Kidney (tissue), 14 donors: Measurements from ENCODE around the gene ATF3. TPM values are rescaled to one million over a fixed set of nuclear protein-coding genes. Genes with fewer than 3 reads are reported as not detected.

ENCODE experiments used
- DNase-seq, 5 donors: peaks; one replicate each; pipeline ENCODE4 v3.0.0-alpha.2; 2013 to 2020
- FAIRE-seq: peaks from 2 replicates; lab custom pipeline; 2012; peaks lifted over from hg19 to GRCh38; lab: Jason Lieb, UNC
- H3K27ac ChIP-seq, 2 donors: one replicate each; pipeline ENCODE4 v1.7.0; 2013; ENCODE audit warnings: low read depth in 2 of 2, low read length in 2 of 2, inconsistent platforms in 1 of 2
- H3K27me3 ChIP-seq: one replicate; pipeline ENCODE4 v1.7.1; 2013; ENCODE audit warnings: low read length, inconsistent platforms; ENCODE audit not compliant: control insufficient read depth, insufficient read depth
- H3K36me3 ChIP-seq, 3 donors: one replicate each; pipeline versions ENCODE4 v1.7.0 to v1.7.1; 2013; ENCODE audit warnings: low read length in 3 of 3, control low read depth in 1 of 3, inconsistent platforms in 1 of 3; ENCODE audit not compliant: insufficient read depth in 3 of 3, control insufficient read depth in 2 of 3
- H3K4me1 ChIP-seq, 3 donors: one replicate each; pipeline versions ENCODE4 v1.7.0 to v1.7.1; 2013; ENCODE audit warnings: low read length in 3 of 3, inconsistent platforms in 1 of 3, low read depth in 1 of 3; ENCODE audit not compliant: control insufficient read depth in 2 of 3, insufficient read depth in 2 of 3
- H3K4me3 ChIP-seq, 3 donors: one replicate each; pipeline versions ENCODE4 v1.7.0 to v1.8.1; 2013; ENCODE audit warnings: low read length in 3 of 3, control low read depth in 1 of 3, inconsistent platforms in 1 of 3
- H3K9ac ChIP-seq, 3 donors: one replicate each; pipeline versions ENCODE4 v1.7.0 to v1.7.1; 2013; ENCODE audit warnings: low read length in 3 of 3, control low read depth in 1 of 3, inconsistent platforms in 1 of 3
- H3K9me3 ChIP-seq, 3 donors: one replicate each; pipeline versions ENCODE4 v1.7.0 to v1.7.1; 2013; ENCODE audit warnings: low read length in 3 of 3, control low read depth in 1 of 3, inconsistent platforms in 1 of 3; ENCODE audit not compliant: control insufficient read depth in 2 of 3, insufficient read depth in 1 of 3
- intact Hi-C: fragments of 100-400 bp; cut with DNase I; formaldehyde crosslinking; loops from one replicate; pipeline ENCODE4 v1.11.1; 2022
- polyA plus RNA-seq: library from polyadenylated mRNA; stranded (reverse); fragments of 350-450 nt; fragmentation: Illumina TruSeq; extraction: RNeasy Lipid Tissue Mini Kit (QIAGEN cat#74804); gene quantifications from one replicate; pipeline ENCODE4 v1.2.3, GENCODE V29; 2014; ENCODE audit warnings: low read depth, low replicate concordance; ENCODE audit not compliant: insufficient read depth
- total RNA-seq: library from RNA; stranded (reverse); fragmentation: NEBNext Ultra II Directional; extraction: Animal tissue kit (Norgen Biotek cat#: 25700); gene quantifications from one replicate; pipeline ENCODE4 v1.2.1, GENCODE V29; 2021
- TF ChIP-seq, protein P1 (sequence below): IDR thresholded peaks from 3 replicates; pipeline ENCODE4 v1.5.1; 2012; ENCODE audit warnings: mild to moderate bottlenecking, moderate library complexity, borderline replicate concordance; ENCODE audit not compliant: insufficient read depth; ENCODE audit errors: extremely low read depth
- donor health status: control.
- donor health status: control.
- donor health status: control.
- donor health status: control.
- donor health status: control.
- donor health status: DM: yes; HTN: yes; CAD: no.
- donor health status: Normal renal cell carcinoma (clear cell type).

The ATF3 gene
- total and polyA plus RNA-seq, 2 donors from 2014 or later = 12.8 to 14.6 TPM

DNA sequence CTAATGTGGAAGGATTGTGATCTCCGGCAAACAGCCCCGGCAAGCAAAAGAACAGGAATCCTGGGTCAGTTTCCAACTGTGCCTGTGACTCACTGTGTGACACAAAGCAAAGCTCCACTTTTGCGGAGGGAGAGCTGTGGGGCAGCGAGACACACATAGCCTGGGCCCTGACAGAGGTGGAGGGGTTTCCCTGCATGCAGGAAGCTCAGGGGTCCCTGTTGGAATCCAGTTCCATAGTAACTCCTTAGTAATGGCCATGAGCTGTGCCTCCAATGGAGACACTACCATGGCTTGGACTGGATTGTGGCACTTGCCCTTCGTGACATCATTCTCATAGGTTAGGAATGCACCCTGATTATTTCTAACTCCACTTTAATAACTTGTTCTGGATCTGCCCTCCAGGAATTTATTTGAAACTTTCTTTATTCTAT, 47.0 kb upstream of the ATF3 start:
- H3K27ac ChIP-seq = no peak overlapping the region
- H3K9me3 ChIP-seq = peaks cover 0 to 2% (median 0%) of the 10 kb centered on the region in 3 donors
- TF ChIP-seq, protein P1, sequence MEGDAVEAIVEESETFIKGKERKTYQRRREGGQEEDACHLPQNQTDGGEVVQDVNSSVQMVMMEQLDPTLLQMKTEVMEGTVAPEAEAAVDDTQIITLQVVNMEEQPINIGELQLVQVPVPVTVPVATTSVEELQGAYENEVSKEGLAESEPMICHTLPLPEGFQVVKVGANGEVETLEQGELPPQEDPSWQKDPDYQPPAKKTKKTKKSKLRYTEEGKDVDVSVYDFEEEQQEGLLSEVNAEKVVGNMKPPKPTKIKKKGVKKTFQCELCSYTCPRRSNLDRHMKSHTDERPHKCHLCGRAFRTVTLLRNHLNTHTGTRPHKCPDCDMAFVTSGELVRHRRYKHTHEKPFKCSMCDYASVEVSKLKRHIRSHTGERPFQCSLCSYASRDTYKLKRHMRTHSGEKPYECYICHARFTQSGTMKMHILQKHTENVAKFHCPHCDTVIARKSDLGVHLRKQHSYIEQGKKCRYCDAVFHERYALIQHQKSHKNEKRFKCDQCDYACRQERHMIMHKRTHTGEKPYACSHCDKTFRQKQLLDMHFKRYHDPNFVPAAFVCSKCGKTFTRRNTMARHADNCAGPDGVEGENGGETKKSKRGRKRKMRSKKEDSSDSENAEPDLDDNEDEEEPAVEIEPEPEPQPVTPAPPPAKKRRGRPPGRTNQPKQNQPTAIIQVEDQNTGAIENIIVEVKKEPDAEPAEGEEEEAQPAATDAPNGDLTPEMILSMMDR = no peak
- DNase-seq (peak in 2 of 5 donors; percentile 17 to 33), FAIRE-seq (no peak)
- peaks cover 0 to 5% (median 2%) of the 10 kb centered on the region in 3 donors for H3K4me1 ChIP-seq
- intact Hi-C loops = no loop called here
- no peak overlapping the region for H3K9ac ChIP-seq
- no peak overlapping the region for H3K4me3 ChIP-seq
- no peaks in the 10 kb centered on the region for H3K27me3 ChIP-seq
- no peaks in the 10 kb centered on the region for H3K36me3 ChIP-seq

GRCh38 chr1:212562771-212563170, 45.8 kb upstream of the ATF3 start:
- no peak overlapping the region for H3K4me3 ChIP-seq
- H3K9me3 ChIP-seq = no peaks in the 10 kb centered on the region
- DNase-seq (no peak), FAIRE-seq (no peak)
- H3K27me3 ChIP-seq = no peaks in the 10 kb centered on the region
- H3K4me1 ChIP-seq = peaks cover 0 to 6% (median 2%) of the 10 kb centered on the region in 3 donors
- H3K9ac ChIP-seq = no peak overlapping the region
- intact Hi-C loops = no loop called here
- TF ChIP-seq, protein P1 = no peak
- H3K27ac ChIP-seq = no peak overlapping the region
- no peaks in the 10 kb centered on the region for H3K36me3 ChIP-seq

DNA sequence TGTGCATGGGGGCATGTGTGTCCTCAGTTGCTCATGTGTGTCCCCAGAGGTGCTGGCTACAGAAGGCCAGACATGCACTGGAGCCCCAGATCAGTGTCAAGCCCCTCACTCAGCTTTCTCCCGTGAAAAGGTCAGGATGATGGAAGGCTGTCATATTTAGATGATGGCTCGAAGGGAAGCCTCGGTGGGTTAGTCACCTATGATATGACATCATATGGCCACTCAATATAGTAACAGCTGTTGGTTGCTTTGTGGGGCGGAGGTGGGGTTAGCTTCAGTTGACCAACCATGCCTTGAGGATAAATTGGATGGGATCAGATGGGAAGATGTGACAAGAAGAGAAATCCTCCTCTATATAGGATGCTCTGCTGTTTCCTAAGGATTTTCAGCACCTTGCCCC, 43.5 kb upstream of the ATF3 start:
- no peaks in the 10 kb centered on the region for H3K27me3 ChIP-seq
- intact Hi-C loops = no loop called here
- DNase-seq = no peak
- H3K4me1 ChIP-seq = peaks cover 0 to 3% (median 0%) of the 10 kb centered on the region in 3 donors
- no peak overlapping the region for H3K4me3 ChIP-seq
- no peak overlapping the region for H3K27ac ChIP-seq
- H3K9me3 ChIP-seq = no peaks in the 10 kb centered on the region
- no peak overlapping the region for H3K9ac ChIP-seq
- TF ChIP-seq, protein P1 = no peak
- FAIRE-seq = no peak
- H3K36me3 ChIP-seq = no peaks in the 10 kb centered on the region
